HG03280 (cell line): Measurements from ENCODE around the gene LAMA3.

ENCODE experiments used
- ATAC-seq: cut with Tn5 transposase; IDR thresholded peaks from one replicate; pipeline ENCODE4 v1.9.1; 2021; ENCODE audit warnings: mild to moderate bottlenecking, moderate library complexity; ENCODE audit not compliant: unreplicated experiment

The LAMA3 gene

GRCh38 chr18:23849141-23849540, 159.9 kb downstream of the LAMA3 start:
- no peak for ATAC-seq

- no peak for ATAC-seq
Measured at GRCh38 chr18:23850215-23850614, 161.0 kb downstream of the LAMA3 start.

GRCh38 chr18:23851470-23852002, 162.3 kb downstream of the LAMA3 start:
- ATAC-seq = no peak

- ATAC-seq = no peak
Measured at GRCh38 chr18:23852236-23853045, 163.2 kb downstream of the LAMA3 start.

GRCh38 chr18:23853448-23854195, 164.4 kb downstream of the LAMA3 start:
- ATAC-seq = no peak

GRCh38 chr18:23855721-23856120, 166.5 kb downstream of the LAMA3 start:
- no peak for ATAC-seq

- ATAC-seq = no peak
Measured at GRCh38 chr18:23856466-23857163, 167.4 kb downstream of the LAMA3 start.

GRCh38 chr18:23857164-23857552, 167.9 kb downstream of the LAMA3 start:
- ATAC-seq = no peak

GRCh38 chr18:23857756-23858155, 168.5 kb downstream of the LAMA3 start:
- no peak for ATAC-seq

GRCh38 chr18:23859466-23860336, 170.4 kb downstream of the LAMA3 start:
- ATAC-seq = no peak

- no peak for ATAC-seq
Measured at GRCh38 chr18:23861326-23861725, 172.1 kb downstream of the LAMA3 start.

GRCh38 chr18:23861805-23862470, 172.7 kb downstream of the LAMA3 start:
- no peak for ATAC-seq

GRCh38 chr18:23864624-23865023, 175.4 kb downstream of the LAMA3 start:
- ATAC-seq = no peak

GRCh38 chr18:23867006-23867405, 177.8 kb downstream of the LAMA3 start:
- ATAC-seq = no peak

GRCh38 chr18:23868136-23868785, 179.0 kb downstream of the LAMA3 start:
- ATAC-seq = no peak

- ATAC-seq = no peak
Measured at GRCh38 chr18:23870676-23871380, 181.6 kb downstream of the LAMA3 start.

- ATAC-seq = no peak
Measured at GRCh38 chr18:23871410-23871809, 182.2 kb downstream of the LAMA3 start.

GRCh38 chr18:23872701-23873550, 183.7 kb downstream of the LAMA3 start:
- ATAC-seq = no peak
